IMR-90 (cell line): Measurements from ENCODE around the gene TTLL8. TPM values are rescaled to one million over a fixed set of nuclear protein-coding genes. Genes with fewer than 3 reads are reported as not detected.

Experiments
- ATAC-seq: fragments of 200-7000 bp; cut with Tn5 transposase; 2 replicates; pipeline ENCODE4 v1.9.1; 2020; ENCODE audit warnings: low read depth, mild to moderate bottlenecking, moderate library complexity
- BruUV-seq: library from RNA; stranded (reverse); fragments of 400-500 nt; replicated peaks from 2 replicates; lab custom pipeline; 2021; lab: Mats Ljungman, UMichigan
- CTCF ChIA-PET: fragments of 300-600 bp; formaldehyde crosslinking; extraction: SDS; loops from one replicate; lab custom pipeline; 2021; ENCODE audit warnings: antibody characterized with exemption; lab: Yijun Ruan, JAX
- POLR2A ChIA-PET: fragments of 300-600 bp; sonication (Branson Sonifier 250); formaldehyde crosslinking; loops from one replicate; lab custom pipeline; 2022; ENCODE audit warnings: antibody characterized with exemption; ENCODE audit not compliant: unreplicated experiment; lab: Charles Lee
- DNase-seq: peaks from one replicate; pipeline ENCODE4 v3.0.0; 2013
- H2AFZ ChIP-seq: replicated peaks from 2 replicates; pipeline ENCODE3; 2013; ENCODE audit warnings: low read length, mild to moderate bottlenecking; ENCODE audit not compliant: poor library complexity
- H2AK5ac ChIP-seq: 2 replicates; pipeline ENCODE4 v1.6.1; 2013; ENCODE audit warnings: low read depth, low read length, inconsistent platforms
- H2AK9ac ChIP-seq: replicated peaks from 2 replicates; pipeline ENCODE3; 2013; ENCODE audit warnings: mild to moderate bottlenecking, low read depth, low read length, moderate library complexity; ENCODE audit not compliant: poor library complexity
- H2BK120ac ChIP-seq: 2 replicates; pipeline ENCODE4 v1.6.1; 2013; ENCODE audit warnings: low read depth, low read length, inconsistent platforms
- H2BK15ac ChIP-seq: 3 replicates; pipeline ENCODE4 v1.6.1; 2013; ENCODE audit warnings: low read depth, low read length, inconsistent platforms
- H2BK20ac ChIP-seq: 2 replicates; pipeline ENCODE4 v1.6.1; 2013; ENCODE audit warnings: low read depth, mild to moderate bottlenecking, inconsistent platforms, low read length, moderate library complexity
- H2BK5ac ChIP-seq: 2 replicates; pipeline ENCODE4 v1.6.1; 2013; ENCODE audit warnings: mild to moderate bottlenecking, low read depth, low read length, inconsistent platforms; ENCODE audit not compliant: poor library complexity, severe bottlenecking
- H3K14ac ChIP-seq: replicated peaks from 2 replicates; pipeline ENCODE4 v1.6.1; 2013; ENCODE audit warnings: low read depth, low read length, inconsistent platforms
- H3K18ac ChIP-seq: 2 replicates; pipeline ENCODE4 v1.6.1; 2013; ENCODE audit warnings: low read depth, low read length, control low read depth
- H3K23ac ChIP-seq: 2 replicates; pipeline ENCODE4 v1.6.1; 2013; ENCODE audit warnings: low read depth, low read length, inconsistent platforms
- H3K27ac ChIP-seq: 2 replicates; pipeline ENCODE4 v1.5.1; 2013; ENCODE audit warnings: mild to moderate bottlenecking, control low read depth, low read length; ENCODE audit not compliant: insufficient read depth
- H3K27me3 ChIP-seq: 2 replicates; pipeline ENCODE4 v1.6.1; 2013; ENCODE audit warnings: low read length; ENCODE audit not compliant: control insufficient read depth, insufficient read depth
- H3K36me3 ChIP-seq: 2 replicates; pipeline ENCODE4 v1.6.1; 2013; ENCODE audit warnings: low read length, mixed read lengths; ENCODE audit not compliant: control insufficient read depth, insufficient read depth
- H3K4ac ChIP-seq: 2 replicates; pipeline ENCODE4 v1.6.1; 2013; ENCODE audit warnings: low read depth, low read length, inconsistent platforms
- H3K4me1 ChIP-seq: 2 replicates; pipeline ENCODE4 v1.6.1; 2013; ENCODE audit warnings: low read length, mixed read lengths; ENCODE audit not compliant: control insufficient read depth, insufficient read depth
- H3K4me2 ChIP-seq: 2 replicates; pipeline ENCODE4 v1.6.1; 2013; ENCODE audit warnings: low read depth, mild to moderate bottlenecking, control low read depth, low read length, moderate library complexity
- H3K4me3 ChIP-seq: 2 replicates; pipeline ENCODE4 v1.5.1; 2013; ENCODE audit warnings: low read depth, mild to moderate bottlenecking, control low read depth, low read length, moderate library complexity; ENCODE audit not compliant: insufficient read depth
- H3K56ac ChIP-seq: 2 replicates; pipeline ENCODE4 v1.6.1; 2013; ENCODE audit warnings: low read length, inconsistent platforms; ENCODE audit not compliant: insufficient read depth; ENCODE audit errors: extremely low read depth
- H3K79me1 ChIP-seq, 2 experiments: 2 replicates each; pipeline ENCODE4 v1.6.1; 2013; ENCODE audit warnings: low read length in 2 of 2, inconsistent platforms in 1 of 2, low read depth in 1 of 2
- H3K9ac ChIP-seq: 2 replicates; pipeline ENCODE4 v1.6.1; 2013; ENCODE audit warnings: low read depth, low read length, control low read depth
- H3K9me1 ChIP-seq: 2 replicates; pipeline ENCODE4 v1.6.1; 2013; ENCODE audit warnings: low read length, inconsistent platforms; ENCODE audit not compliant: insufficient read depth
- H3K9me3 ChIP-seq: 2 replicates; pipeline ENCODE4 v1.6.1; 2013; ENCODE audit warnings: low read length; ENCODE audit not compliant: control insufficient read depth, insufficient read depth
- H4K20me1 ChIP-seq: 2 replicates; pipeline ENCODE4 v1.6.1; 2013; ENCODE audit warnings: low read length, inconsistent platforms; ENCODE audit not compliant: insufficient read depth
- H4K5ac ChIP-seq: 2 replicates; pipeline ENCODE4 v1.6.1; 2013; ENCODE audit warnings: mild to moderate bottlenecking, low read depth, low read length, control low read depth
- H4K8ac ChIP-seq, 2 experiments: 2 replicates each; pipeline ENCODE4 v1.6.1; 2013; ENCODE audit warnings: low read depth in 2 of 2, low read length in 2 of 2, control low read depth in 1 of 2, inconsistent platforms in 1 of 2
- H4K91ac ChIP-seq: 2 replicates; pipeline ENCODE4 v1.6.1; 2013; ENCODE audit warnings: low read depth, low read length, inconsistent platforms; ENCODE audit not compliant: insufficient read depth
- BHLHE40 ChIP-seq: fragments of 150-350 bp; IDR thresholded peaks from 2 replicates; pipeline ENCODE4 v1.6.1; 2016; ENCODE audit warnings: mild to moderate bottlenecking, low read depth, low read length
- ELK1 ChIP-seq: fragments of 150-350 bp; IDR thresholded peaks from 2 replicates; pipeline ENCODE4 v1.6.1; 2016; ENCODE audit warnings: low read depth, mild to moderate bottlenecking, low read length, moderate library complexity, borderline replicate concordance
- FOS ChIP-seq: fragments of 150-350 bp; IDR thresholded peaks from 2 replicates; pipeline ENCODE4 v1.6.1; 2016; ENCODE audit warnings: low read depth, low read length
- MAFK ChIP-seq: IDR thresholded peaks from 2 replicates; pipeline ENCODE4 v1.6.1; 2012; ENCODE audit warnings: low read depth, low read length, improper control_type of control experiment
- MXI1 ChIP-seq: IDR thresholded peaks from 2 replicates; pipeline ENCODE4 v1.6.1; 2012; ENCODE audit warnings: low read depth, mild to moderate bottlenecking, low read length, moderate library complexity, borderline replicate concordance
- POLR2A ChIP-seq: IDR thresholded peaks from 2 replicates; pipeline ENCODE4 v1.6.1; 2012; ENCODE audit warnings: mild to moderate bottlenecking, low read depth, low read length
- RAD21 ChIP-seq: IDR thresholded peaks from 2 replicates; pipeline ENCODE4 v1.6.1; 2012; ENCODE audit warnings: low read length, improper control_type of control experiment
- RFX5 ChIP-seq: IDR thresholded peaks from 2 replicates; pipeline ENCODE4 v1.8.0; 2012; ENCODE audit warnings: low read depth, mild to moderate bottlenecking, low read length, moderate library complexity
- USF2 ChIP-seq: fragments of 150-350 bp; IDR thresholded peaks from 2 replicates; pipeline ENCODE4 v1.6.1; 2017; ENCODE audit warnings: mild to moderate bottlenecking, antibody characterized with exemption, low read length, low read depth
- WGBS, 2 experiments: methylation state at CpG; one replicate each; pipeline versions ENCODE4 v1.1.5 to v1.1.7; 2013; ENCODE audit warnings: missing lambda C conversion rate in 2 of 2; ENCODE audit not compliant: insufficient read length in 1 of 2; ENCODE audit errors: extremely low coverage in 2 of 2; 5-methylcytosine and 5-hydroxymethylcytosine counted together
- dilution Hi-C: fragments of 300-500 bp; cut with HindIII; formaldehyde crosslinking; loops from one replicate; pipeline ENCODE4 v1.14.3; 2018; ENCODE audit warnings: low sequenced_read_pairs; ENCODE audit not compliant: unreplicated experiment
- in situ Hi-C: fragments of 300-500 bp; cut with MboI; formaldehyde crosslinking; loops from 3 replicates; pipeline ENCODE4 v1.14.3; 2019; ENCODE audit warnings: low sequenced_read_pairs, inconsistent platforms, mixed read lengths
- intact Hi-C: fragments of 100-400 bp; cut with micrococcal nuclease; formaldehyde crosslinking; loops from 2 replicates; pipeline ENCODE4 v1.10.0; 2022
- polyA plus RNA-seq, 3 experiments: library from polyadenylated mRNA; depleted of rRNA; stranded (reverse); fragments of >200 nt; gene quantifications; 2 replicates each; pipeline ENCODE4 v1.2.3, GENCODE V29; 2012; ENCODE audit warnings: low replicate concordance in 1 of 3
- total RNA-seq: library from RNA; depleted of rRNA; stranded (reverse); fragments of >200 nt; gene quantifications from 2 replicates; pipeline ENCODE4 v1.2.3, GENCODE V29; 2012

The TTLL8 gene
- total and polyA plus RNA-seq, 2 of the 4 experiments (the other 2 are of a cell fraction): not detected

GRCh38 chr22:50035131-50035881 is 22.8 kb downstream of the TTLL8 start:
- ChIA-PET CTCF (no interaction called here), POLR2A (no interaction called here)
- Histone ChIP-seq H2AK9ac (peak overlapping the region; percentile 50), H2AK5ac (no peak overlapping the region), H3K27ac (no peak overlapping the region), H3K4me2 (no peak overlapping the region), H2BK15ac (no peak overlapping the region), H3K36me3 (no peaks in the 10 kb centered on the region), H4K5ac (no peak overlapping the region), H2AFZ (no peak overlapping the region), H3K4me3 (no peak overlapping the region), H2BK5ac (no peak overlapping the region), H3K9me1 (no peaks in the 10 kb centered on the region), H3K23ac (no peak overlapping the region), H3K18ac (no peak overlapping the region), H4K91ac (no peak overlapping the region), H3K9me3 (peaks cover 10% of the 10 kb centered on the region), H3K27me3 (peaks cover 17% of the 10 kb centered on the region), H4K8ac (no peak overlapping the region), H3K9ac (no peak overlapping the region), H3K79me1 (no peaks in the 10 kb centered on the region), H2BK120ac (no peak overlapping the region), H3K14ac (no peak overlapping the region), H3K56ac (no peak overlapping the region), H3K4ac (no peak overlapping the region), H3K4me1 (no peaks in the 10 kb centered on the region), H2BK20ac (no peak overlapping the region), H4K20me1 (no peaks in the 10 kb centered on the region)
- no peak for TF ChIP-seq RAD21
- no peak for TF ChIP-seq MAFK
- TF ChIP-seq RFX5: no peak
- TF ChIP-seq ELK1: no peak
- no peak for TF ChIP-seq BHLHE40
- TF ChIP-seq MXI1: no peak
- no peak for TF ChIP-seq USF2
- no peak for TF ChIP-seq POLR2A
- TF ChIP-seq FOS: no peak
- intact Hi-C loops (no loop called here), dilution Hi-C loops (no loop called here), in situ Hi-C loops (no loop called here)
- no TSS peak for BruUV-seq
- DNase-seq (no peak), ATAC-seq (no peak)
- WGBS, 2 experiments: 90% methylated on average over 4 of the region's 24 CpGs; no CpG with 5 or more reads in 1 of the 2 experiments
